Activated CD4-positive, alpha-beta T cell treated with anti-CD3 and anti-CD28 coated beads, Interleukin-2, amount 10 ng/mL, durations not matched to agents 7 days and 5 days (primary cell): ENCODE measurements around the gene PRKCA. TPM values are rescaled to one million over a fixed set of nuclear protein-coding genes. Genes with fewer than 3 reads are reported as not detected.
"Not testable (repeated sequence)": the region's sequence is repeated elsewhere in the genome, so short reads cannot be mapped to it uniquely, and the experiment has no call there.

ENCODE experiments used
- CTCF ChIA-PET: fragments of 350-600 bp; sonication (Branson Sonifier 250); formaldehyde crosslinking; loops from one replicate; lab custom pipeline; 2021; ENCODE audit warnings: antibody characterized with exemption; lab: Charles Lee
- POLR2A ChIA-PET: fragments of 350-600 bp; sonication (Branson Sonifier 250); formaldehyde crosslinking; loops from one replicate; lab custom pipeline; 2021; ENCODE audit warnings: antibody characterized with exemption; lab: Charles Lee
- DNase-seq: peaks from one replicate; pipeline ENCODE4 v3.0.0-alpha.2; 2020
- H3K27ac Mint-ChIP-seq: one replicate; pipeline ENCODE4 v1.8.0; 2021; ENCODE audit warnings: mild to moderate bottlenecking, moderate library complexity, mixed read lengths
- H3K27me3 Mint-ChIP-seq: one replicate; pipeline ENCODE4 v1.8.0; 2021; ENCODE audit warnings: mixed read lengths
- H3K36me3 Mint-ChIP-seq: one replicate; pipeline ENCODE4 v1.8.0; 2021; ENCODE audit warnings: low read depth, mixed read lengths
- H3K4me1 Mint-ChIP-seq: one replicate; pipeline ENCODE4 v1.8.0; 2021; ENCODE audit warnings: mixed read lengths
- H3K4me3 Mint-ChIP-seq: one replicate; pipeline ENCODE4 v1.8.0; 2021; ENCODE audit warnings: mild to moderate bottlenecking, moderate library complexity, mixed read lengths
- H3K9me3 Mint-ChIP-seq: one replicate; pipeline ENCODE4 v1.8.0; 2021; ENCODE audit warnings: mixed read lengths
- total RNA-seq, 2 experiments: library from RNA; stranded (reverse); gene quantifications; one replicate each; pipeline ENCODE4 v1.2.3, GENCODE V29; 2021

The PRKCA gene
- total RNA-seq, result 10 to 100 TPM; 72.8 to 74.6 TPM

- Mint-ChIP-seq H3K9me3 (no peaks in the 10 kb centered on the region), H3K27me3 (peaks cover 1% of the 10 kb centered on the region), H3K36me3 (peaks cover 26% of the 10 kb centered on the region), H3K4me3 (peak within 1 kb of the TSS; percentile 94), H3K4me1 (peaks cover 46% of the 10 kb centered on the region), H3K27ac (peak within 1 kb of the TSS; percentile 95)
- ChIA-PET CTCF (interaction anchor here (0.7 to 1.7 kb wide), 2 partner anchors 21 to 25 kb away, joined by 3 to 5 read pairs; no protein-coding TSS in a partner anchor), POLR2A (no interaction called here)
- DNase-seq, result peak; percentile 66
These were observed at the start of gene PRKCA for GRCh38 chr17:66301864-66302741. Gene PRKCA, plus strand, starts transcription at chr17:66302613.

GRCh38 chr17:66253458-66253857 lies 49.0 kb upstream of the PRKCA start:
- POLR2A ChIA-PET, H3K9me3 Mint-ChIP-seq, H3K4me3 Mint-ChIP-seq, DNase-seq, H3K36me3 Mint-ChIP-seq, H3K27me3 Mint-ChIP-seq, H3K27ac Mint-ChIP-seq: not testable (repeated sequence)
- CTCF ChIA-PET, result interaction anchor here (1.5 kb wide), 1 partner anchor 13 kb away, joined by 3 read pairs; no protein-coding TSS in a partner anchor
- peaks cover 17% of the 10 kb centered on the region for H3K4me1 Mint-ChIP-seq

DNA sequence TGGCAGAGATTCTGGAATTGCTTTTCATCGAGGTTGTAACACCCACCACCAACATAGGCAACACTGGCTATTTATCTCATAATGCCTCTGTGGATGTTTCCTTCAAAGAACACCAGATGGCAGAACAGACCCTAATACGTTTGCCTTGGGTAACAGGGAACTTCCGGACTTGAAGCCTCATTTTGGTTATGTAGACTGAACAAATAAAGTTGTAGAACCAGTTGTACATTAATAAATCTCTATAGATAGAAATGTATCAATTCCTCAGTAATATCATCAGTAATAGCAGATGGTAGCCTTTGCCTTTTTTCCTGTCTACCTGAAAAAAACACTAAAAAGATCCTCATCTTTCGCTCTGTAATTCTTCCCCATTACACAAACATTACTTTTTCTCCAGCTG lies 47.3 kb upstream of the PRKCA start:
- POLR2A ChIA-PET, result no interaction called here
- CTCF ChIA-PET, result interaction anchor here (0.6 to 2.0 kb wide), 6 partner anchors 19 to 508 kb away, joined by 3 to 5 read pairs (median 4); no protein-coding TSS in a partner anchor
- H3K9me3 Mint-ChIP-seq, result no peaks in the 10 kb centered on the region
- DNase-seq, result peak; percentile 68
- peaks cover 17% of the 10 kb centered on the region for H3K4me1 Mint-ChIP-seq
- peak overlapping the region; percentile 14 for H3K4me3 Mint-ChIP-seq
- H3K27me3 Mint-ChIP-seq, result no peaks in the 10 kb centered on the region
- no peaks in the 10 kb centered on the region for H3K36me3 Mint-ChIP-seq
- peak overlapping the region; percentile 83 for H3K27ac Mint-ChIP-seq

DNA sequence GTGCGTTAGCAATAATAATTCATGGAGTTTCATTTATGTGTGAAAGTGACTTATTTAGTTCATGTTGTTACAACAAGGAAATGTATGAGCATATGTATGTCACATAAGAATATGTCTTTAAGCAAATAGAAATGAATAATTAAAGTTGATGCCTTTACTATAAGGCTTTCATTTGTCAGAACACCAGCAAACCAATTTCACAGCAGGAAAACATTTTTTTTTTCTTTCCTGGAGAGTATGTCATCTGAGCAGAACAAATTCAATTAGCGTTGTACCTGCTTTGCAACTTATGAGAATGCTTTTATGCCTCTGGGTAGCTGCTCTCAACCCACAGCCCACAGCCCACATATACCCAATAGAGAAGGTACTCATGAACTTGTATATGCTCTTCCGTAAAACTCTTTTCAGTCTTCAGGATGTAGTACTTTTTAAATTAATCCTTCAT lies 46.9 kb upstream of the PRKCA start:
- peak; percentile 29 for DNase-seq
- Mint-ChIP-seq H3K27ac (peak overlapping the region; percentile 83), H3K9me3 (no peaks in the 10 kb centered on the region), H3K4me1 (peaks cover 16% of the 10 kb centered on the region), H3K4me3 (peak overlapping the region; percentile 14), H3K36me3 (no peaks in the 10 kb centered on the region), H3K27me3 (no peaks in the 10 kb centered on the region)
- ChIA-PET POLR2A (interaction anchor here (0.7 kb wide), 1 partner anchor 55 kb away, joined by 3 read pairs; no protein-coding TSS in a partner anchor), CTCF (interaction anchor here (0.6 to 2.0 kb wide), 6 partner anchors 18 to 338 kb away, joined by 3 to 5 read pairs (median 4); no protein-coding TSS in a partner anchor)

DNA sequence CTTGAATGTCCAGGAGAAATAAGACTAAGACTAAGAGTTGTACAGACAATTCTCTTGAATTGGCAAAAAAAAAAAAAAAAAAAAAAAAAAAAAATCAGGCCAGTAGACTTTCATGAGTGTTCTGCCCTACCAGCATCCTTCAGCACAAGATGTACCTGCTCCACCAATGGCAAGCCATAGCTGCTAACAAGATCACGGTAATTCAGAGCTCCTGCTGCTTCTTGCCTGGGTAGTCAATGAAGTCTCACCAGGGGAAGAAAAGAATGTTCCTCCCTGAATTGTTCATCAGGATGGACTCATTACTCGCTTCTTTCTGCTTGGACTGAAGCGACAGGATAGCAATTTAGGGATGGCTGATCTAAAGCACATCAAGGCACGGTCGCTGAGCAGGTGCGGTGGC lies 42.1 kb upstream of the PRKCA start:
- ChIA-PET CTCF (interaction anchor here (0.6 to 1.0 kb wide), 4 partner anchors 47 to 323 kb away, joined by 3 to 4 read pairs (median 3); no protein-coding TSS in a partner anchor), POLR2A (no interaction called here)
- H3K27ac Mint-ChIP-seq, result no peak overlapping the region
- H3K4me3 Mint-ChIP-seq, result no peak overlapping the region
- DNase-seq, result no peak
- H3K36me3 Mint-ChIP-seq, result no peaks in the 10 kb centered on the region
- peaks cover 3% of the 10 kb centered on the region for H3K27me3 Mint-ChIP-seq
- no peaks in the 10 kb centered on the region for H3K9me3 Mint-ChIP-seq
- H3K4me1 Mint-ChIP-seq, result peaks cover 16% of the 10 kb centered on the region

GRCh38 chr17:66260688-66261087 lies 41.7 kb upstream of the PRKCA start:
- peaks cover 3% of the 10 kb centered on the region for H3K27me3 Mint-ChIP-seq
- POLR2A ChIA-PET, result no interaction called here
- H3K4me1 Mint-ChIP-seq, result peaks cover 12% of the 10 kb centered on the region

DNA sequence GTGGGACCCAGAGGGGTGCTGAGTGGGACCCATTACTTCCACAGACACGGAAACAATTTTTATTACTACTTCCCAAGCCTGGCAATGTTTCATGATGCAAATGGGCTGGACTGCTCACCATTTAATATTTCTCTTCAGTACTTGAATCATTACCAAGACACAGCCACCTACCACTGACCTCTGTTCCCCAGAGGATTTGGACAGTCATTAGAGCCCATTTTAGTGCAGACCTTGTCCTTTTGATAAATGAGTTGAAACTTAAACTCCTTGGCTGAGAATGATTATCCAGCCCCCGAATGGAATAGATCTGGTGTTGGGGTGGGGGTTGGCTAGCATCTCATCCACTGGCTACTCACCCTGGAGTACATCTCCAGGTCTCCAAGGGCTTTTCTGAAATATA lies 39.6 kb upstream of the PRKCA start:
- ChIA-PET POLR2A (no interaction called here), CTCF (interaction anchor here (0.6 kb wide), 1 partner anchor 21 kb away, joined by 3 read pairs; no protein-coding TSS in a partner anchor)
- no peaks in the 10 kb centered on the region for H3K36me3 Mint-ChIP-seq
- no peaks in the 10 kb centered on the region for H3K9me3 Mint-ChIP-seq
- H3K27me3 Mint-ChIP-seq, result peaks cover 3% of the 10 kb centered on the region
- H3K27ac Mint-ChIP-seq, result no peak overlapping the region
- no peak for DNase-seq
- H3K4me1 Mint-ChIP-seq, result peaks cover 5% of the 10 kb centered on the region
- H3K4me3 Mint-ChIP-seq, result no peak overlapping the region

More at GRCh38 chr17:66260688-66261087, 41.7 kb upstream of the PRKCA start:
- DNase-seq, result no peak
- Mint-ChIP-seq H3K9me3 (no peaks in the 10 kb centered on the region), H3K4me3 (no peak overlapping the region), H3K27ac (no peak overlapping the region), H3K36me3 (no peaks in the 10 kb centered on the region)
- CTCF ChIA-PET, result interaction anchor here (0.6 to 0.9 kb wide), 4 partner anchors 47 to 323 kb away, joined by 3 to 4 read pairs (median 3); no protein-coding TSS in a partner anchor

GRCh38 chr17:66264696-66265095 lies 37.7 kb upstream of the PRKCA start:
- POLR2A ChIA-PET, result no interaction called here
- CTCF ChIA-PET, result interaction anchor here (1.2 kb wide), 1 partner anchor 151 kb away, joined by 3 read pairs; no protein-coding TSS in a partner anchor
- peaks cover 3% of the 10 kb centered on the region for H3K27me3 Mint-ChIP-seq
- H3K9me3 Mint-ChIP-seq, result no peaks in the 10 kb centered on the region
- H3K4me3 Mint-ChIP-seq, result no peak overlapping the region
- H3K4me1 Mint-ChIP-seq, result peaks cover 5% of the 10 kb centered on the region
- H3K36me3 Mint-ChIP-seq, result no peaks in the 10 kb centered on the region
- H3K27ac Mint-ChIP-seq, result no peak overlapping the region
- DNase-seq, result no peak

DNA sequence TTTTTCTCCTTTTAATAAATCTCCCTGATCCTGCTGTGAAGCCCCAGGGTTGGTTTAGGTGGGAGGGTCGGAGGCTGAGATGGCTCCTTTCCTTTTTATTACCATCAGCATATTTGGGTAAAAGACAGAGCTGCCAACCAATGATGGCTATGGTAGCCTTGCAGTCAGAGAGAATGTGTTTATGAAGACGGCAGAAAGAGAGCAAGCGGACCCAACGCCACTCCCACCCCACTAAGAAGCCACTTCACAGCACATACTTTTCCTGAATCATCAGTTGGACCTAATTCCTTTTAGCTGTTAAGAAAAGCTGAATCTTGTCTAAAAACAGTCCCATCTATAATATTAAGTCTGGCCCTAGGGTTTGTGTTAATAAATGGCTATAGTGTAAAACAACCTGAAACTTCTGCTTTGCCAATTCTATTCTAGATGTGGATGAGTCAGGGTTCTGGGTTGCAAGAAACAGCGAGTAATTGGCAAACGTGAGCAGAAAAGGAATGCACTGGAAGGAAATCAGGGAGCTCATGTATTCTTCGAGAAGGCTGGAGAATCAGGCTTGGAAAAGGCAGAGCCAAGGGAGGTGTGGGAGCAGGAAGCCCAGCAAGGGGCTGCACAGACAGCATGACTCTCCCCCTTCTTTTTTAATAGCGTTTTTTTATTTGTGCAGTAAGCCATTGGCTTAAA lies 34.0 kb upstream of the PRKCA start:
- Mint-ChIP-seq H3K4me3 (no peak overlapping the region), H3K36me3 (no peaks in the 10 kb centered on the region), H3K27ac (no peak overlapping the region), H3K9me3 (peaks cover 2% of the 10 kb centered on the region), H3K4me1 (peaks cover 5% of the 10 kb centered on the region), H3K27me3 (no peaks in the 10 kb centered on the region)
- CTCF ChIA-PET, result interaction anchor here (0.7 to 2.3 kb wide), 2 partner anchors 9 to 15 kb away, joined by 3 to 5 read pairs; no protein-coding TSS in a partner anchor
- DNase-seq, result no peak
- POLR2A ChIA-PET, result no interaction called here

DNA sequence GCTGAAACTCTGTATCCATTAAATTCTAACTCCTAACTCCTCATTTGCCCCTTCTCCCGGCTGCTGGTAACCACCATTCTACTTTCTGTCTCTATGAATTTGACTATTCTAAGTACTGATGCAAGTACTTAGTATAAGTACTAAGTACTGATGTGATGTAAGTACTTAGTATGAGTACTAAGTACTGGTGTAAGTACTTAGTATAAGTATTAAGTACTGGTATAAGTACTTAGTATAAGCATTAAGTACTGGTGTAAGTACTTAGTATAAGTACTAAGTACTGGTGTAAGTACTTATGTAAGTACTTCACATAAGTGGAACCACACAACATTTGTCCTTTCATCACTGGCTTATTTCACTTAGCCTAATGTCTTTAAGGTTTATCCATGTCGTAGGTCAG lies 32.3 kb upstream of the PRKCA start:
- POLR2A ChIA-PET, result no interaction called here
- no peak overlapping the region for H3K4me3 Mint-ChIP-seq
- no peak overlapping the region for H3K27ac Mint-ChIP-seq
- H3K27me3 Mint-ChIP-seq, result no peaks in the 10 kb centered on the region
- CTCF ChIA-PET, result interaction anchor here (1.0 kb wide), 1 partner anchor 73 kb away, joined by 3 read pairs; no protein-coding TSS in a partner anchor
- peaks cover 2% of the 10 kb centered on the region for H3K9me3 Mint-ChIP-seq
- no peak for DNase-seq
- no peaks in the 10 kb centered on the region for H3K36me3 Mint-ChIP-seq
- H3K4me1 Mint-ChIP-seq, result no peaks in the 10 kb centered on the region

GRCh38 chr17:66271512-66271911 lies 30.9 kb upstream of the PRKCA start:
- Mint-ChIP-seq H3K9me3 (peaks cover 2% of the 10 kb centered on the region), H3K36me3 (no peaks in the 10 kb centered on the region), H3K27ac (no peak overlapping the region), H3K4me3 (no peak overlapping the region), H3K27me3 (no peaks in the 10 kb centered on the region), H3K4me1 (peaks cover 1% of the 10 kb centered on the region)
- ChIA-PET POLR2A (no interaction called here), CTCF (no interaction called here)
- DNase-seq, result no peak

DNA sequence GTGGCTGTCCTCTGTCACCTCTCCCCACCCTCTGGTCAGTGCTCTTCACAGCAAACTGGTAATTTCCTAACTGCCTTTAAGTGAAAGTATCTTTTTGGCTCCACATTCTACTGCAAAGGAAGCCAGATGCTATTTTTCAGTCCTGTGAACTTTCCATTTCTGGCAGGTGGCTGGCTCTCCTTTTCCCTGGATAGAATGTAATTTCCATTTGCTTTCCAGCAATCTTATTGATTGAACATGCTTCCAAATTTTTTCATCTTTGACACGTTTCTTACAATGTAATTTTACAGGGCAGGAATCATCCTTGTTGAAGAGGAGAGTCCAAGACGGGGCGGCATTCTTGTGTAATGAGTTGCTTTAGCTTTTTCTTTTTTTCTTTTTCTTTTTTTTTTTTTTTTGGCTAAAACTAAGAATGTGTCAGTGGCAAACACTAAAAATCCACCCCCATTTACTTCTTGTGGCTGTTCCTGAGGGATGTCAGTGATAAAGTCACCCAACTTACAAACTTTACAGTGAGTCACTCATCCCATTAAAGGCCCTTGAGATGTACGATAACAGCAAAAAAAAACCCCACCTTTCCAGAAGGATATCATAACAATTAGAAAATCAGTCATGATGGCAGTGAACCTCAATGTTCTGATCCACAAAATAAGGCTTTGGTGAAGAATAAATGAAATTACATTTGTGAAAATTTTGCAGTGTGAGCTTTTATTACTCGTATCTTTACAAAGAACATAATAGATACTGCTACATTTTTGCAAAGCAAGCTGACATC lies 29.4 kb upstream of the PRKCA start:
- H3K27ac Mint-ChIP-seq, result no peak overlapping the region
- ChIA-PET CTCF (interaction anchor here (0.6 to 1.2 kb wide), 3 partner anchors 11 to 18 kb away, joined by 3 to 4 read pairs (median 3); no protein-coding TSS in a partner anchor), POLR2A (no interaction called here)
- no peak for DNase-seq
- H3K36me3 Mint-ChIP-seq, result no peaks in the 10 kb centered on the region
- H3K4me1 Mint-ChIP-seq, result peaks cover 1% of the 10 kb centered on the region
- no peaks in the 10 kb centered on the region for H3K27me3 Mint-ChIP-seq
- H3K4me3 Mint-ChIP-seq, result no peak overlapping the region
- H3K9me3 Mint-ChIP-seq, result peaks cover 2% of the 10 kb centered on the region
